ENCODE measurements around the gene SCYGR1. TPM values are rescaled to one million over a fixed set of nuclear protein-coding genes. Genes with fewer than 3 reads are reported as not detected.
A peak's percentile ranks its signal among the peaks of the same experiment; 100 is the strongest.

Gene SCYGR1
- total RNA-seq, 1 donor from 2014 or later = not detected

GRCh38 chr2:227349989-227350612 is 37.6 kb downstream of the SCYGR1 start:
- no peak overlapping the region for H3K27ac Mint-ChIP-seq (ENCODE audit: unreplicated experiment)
- no peak for DNase-seq
- H3K27me3 Mint-ChIP-seq (ENCODE audit: unreplicated experiment) = no peaks in the 10 kb centered on the region
- no peak overlapping the region for H3K4me3 Mint-ChIP-seq (ENCODE audit: unreplicated experiment)
- peaks cover 14% of the 10 kb centered on the region for H3K4me1 Mint-ChIP-seq (ENCODE audit: low read depth, unreplicated experiment)
- TF ChIP-seq CTCF (IDR thresholded peaks at IDR 0.05; ENCODE audit: partially characterized antibody, unreplicated experiment) = no peak
- H3K36me3 Mint-ChIP-seq (ENCODE audit: unreplicated experiment) = no peaks in the 10 kb centered on the region
- no peaks in the 10 kb centered on the region for H3K9me3 Mint-ChIP-seq (ENCODE audit: unreplicated experiment)

GRCh38 chr2:227348324-227348723 is 39.4 kb downstream of the SCYGR1 start:
- Mint-ChIP-seq H3K36me3 (ENCODE audit: unreplicated experiment) (no peaks in the 10 kb centered on the region), H3K4me3 (ENCODE audit: unreplicated experiment) (no peak overlapping the region), H3K4me1 (ENCODE audit: low read depth, unreplicated experiment) (peaks cover 14% of the 10 kb centered on the region), H3K27ac (ENCODE audit: unreplicated experiment) (no peak overlapping the region), H3K27me3 (ENCODE audit: unreplicated experiment) (no peaks in the 10 kb centered on the region), H3K9me3 (ENCODE audit: unreplicated experiment) (no peaks in the 10 kb centered on the region)
- no peak for DNase-seq
- TF ChIP-seq CTCF (IDR thresholded peaks at IDR 0.05; ENCODE audit: partially characterized antibody, unreplicated experiment) = no peak

GRCh38 chr2:227347117-227347516 is 40.6 kb downstream of the SCYGR1 start:
- H3K27ac Mint-ChIP-seq (ENCODE audit: unreplicated experiment) = peak overlapping the region; percentile 54
- DNase-seq = no peak
- H3K27me3 Mint-ChIP-seq (ENCODE audit: unreplicated experiment) = no peaks in the 10 kb centered on the region
- peaks cover 14% of the 10 kb centered on the region for H3K4me1 Mint-ChIP-seq (ENCODE audit: low read depth, unreplicated experiment)
- TF ChIP-seq CTCF (IDR thresholded peaks at IDR 0.05; ENCODE audit: partially characterized antibody, unreplicated experiment) = no peak
- no peak overlapping the region for H3K4me3 Mint-ChIP-seq (ENCODE audit: unreplicated experiment)
- no peaks in the 10 kb centered on the region for H3K9me3 Mint-ChIP-seq (ENCODE audit: unreplicated experiment)
- H3K36me3 Mint-ChIP-seq (ENCODE audit: unreplicated experiment) = no peaks in the 10 kb centered on the region

- Mint-ChIP-seq H3K9me3 (ENCODE audit: unreplicated experiment) (no peaks in the 10 kb centered on the region), H3K36me3 (ENCODE audit: unreplicated experiment) (no peaks in the 10 kb centered on the region), H3K4me3 (ENCODE audit: unreplicated experiment) (no peak overlapping the region), H3K27me3 (ENCODE audit: unreplicated experiment) (no peaks in the 10 kb centered on the region), H3K27ac (ENCODE audit: unreplicated experiment) (no peak overlapping the region), H3K4me1 (ENCODE audit: low read depth, unreplicated experiment) (peaks cover 15% of the 10 kb centered on the region)
- DNase-seq = no peak
- no peak for TF ChIP-seq CTCF (IDR thresholded peaks at IDR 0.05; ENCODE audit: partially characterized antibody, unreplicated experiment)
Observed at GRCh38 chr2:227344231-227344630, 43.5 kb downstream of the SCYGR1 start.

GRCh38 chr2:227341553-227341952 is 46.2 kb downstream of the SCYGR1 start:
- DNase-seq = no peak
- Mint-ChIP-seq H3K36me3 (ENCODE audit: unreplicated experiment) (no peaks in the 10 kb centered on the region), H3K27me3 (ENCODE audit: unreplicated experiment) (no peaks in the 10 kb centered on the region), H3K4me1 (ENCODE audit: low read depth, unreplicated experiment) (peaks cover 7% of the 10 kb centered on the region), H3K27ac (ENCODE audit: unreplicated experiment) (no peak overlapping the region), H3K4me3 (ENCODE audit: unreplicated experiment) (no peak overlapping the region), H3K9me3 (ENCODE audit: unreplicated experiment) (no peaks in the 10 kb centered on the region)
- TF ChIP-seq CTCF (IDR thresholded peaks at IDR 0.05; ENCODE audit: partially characterized antibody, unreplicated experiment) = no peak
